GM23338 (cell line): Measurements from ENCODE around the gene COPA. TPM values are rescaled to one million over a fixed set of nuclear protein-coding genes. Genes with fewer than 3 reads are reported as not detected.

Source experiments
- ATAC-seq: fragments of 200-7000 bp; cut with Tn5 transposase; 3 replicates; pipeline ENCODE4 v1.9.1; 2020
- DNase-seq: peaks from one replicate; pipeline ENCODE4 v3.0.0-alpha.2; 2015; ENCODE audit warnings: low spot score
- H2AFZ ChIP-seq: fragments of 200-600 bp; sonication (generic); 2 replicates; pipeline ENCODE4 v1.8.0; 2016; ENCODE audit warnings: antibody characterized with exemption, mild to moderate bottlenecking, moderate library complexity
- H3F3A ChIP-seq: fragments of 200-600 bp; sonication (generic); replicated peaks from 2 replicates; pipeline ENCODE4 v1.8.0; 2017; ENCODE audit warnings: antibody characterized with exemption, mixed run types, low read depth
- H3K27ac ChIP-seq: fragments of 200-600 bp; sonication (generic); 2 replicates; pipeline ENCODE4 v1.6.1; 2016; ENCODE audit warnings: low read depth
- H3K27me3 ChIP-seq: fragments of 200-600 bp; sonication (generic); 2 replicates; pipeline ENCODE4 v1.8.0; 2016; ENCODE audit warnings: mild to moderate bottlenecking, mixed run types, moderate library complexity; ENCODE audit not compliant: insufficient read depth
- H3K36me3 ChIP-seq: fragments of 200-600 bp; sonication (generic); 2 replicates; pipeline ENCODE4 v1.8.0; 2016; ENCODE audit warnings: mild to moderate bottlenecking; ENCODE audit not compliant: insufficient read depth
- H3K4me1 ChIP-seq: fragments of 200-600 bp; sonication (generic); 2 replicates; pipeline ENCODE4 v1.8.0; 2016; ENCODE audit warnings: mild to moderate bottlenecking, moderate library complexity; ENCODE audit not compliant: insufficient read depth
- H3K4me2 ChIP-seq: fragments of 200-600 bp; sonication (generic); 2 replicates; pipeline ENCODE4 v1.7.1; 2017; ENCODE audit warnings: mixed run types
- H3K4me3 ChIP-seq: fragments of 200-600 bp; sonication (generic); 2 replicates; pipeline ENCODE4 v1.6.1; 2016; ENCODE audit warnings: mixed run types
- H3K79me2 ChIP-seq: fragments of 200-600 bp; sonication (generic); replicated peaks from 2 replicates; pipeline ENCODE4 v1.8.0; 2017; ENCODE audit warnings: mild to moderate bottlenecking; ENCODE audit not compliant: insufficient read depth
- H3K9me2 ChIP-seq: fragments of 200-600 bp; sonication (generic); 2 replicates; pipeline ENCODE4 v1.8.0; 2017; ENCODE audit not compliant: insufficient read depth
- H4K20me1 ChIP-seq: fragments of 200-600 bp; sonication (generic); replicated peaks from 2 replicates; pipeline ENCODE4 v1.8.0; 2017; ENCODE audit warnings: mild to moderate bottlenecking; ENCODE audit not compliant: insufficient read depth
- H3K27ac Mint-ChIP-seq: 2 replicates; pipeline ENCODE4 v1.8.0; 2020; ENCODE audit warnings: inconsistent platforms, mild to moderate bottlenecking, moderate library complexity, mixed read lengths
- H3K27me3 Mint-ChIP-seq: 3 replicates; pipeline ENCODE4 v1.8.0; 2022; ENCODE audit warnings: low read depth, mild to moderate bottlenecking, moderate library complexity, mixed read lengths, inconsistent platforms; ENCODE audit not compliant: insufficient read depth, poor library complexity
- H3K36me3 Mint-ChIP-seq: 3 replicates; pipeline ENCODE4 v1.8.0; 2021; ENCODE audit warnings: low read depth, mild to moderate bottlenecking, inconsistent platforms, moderate library complexity, mixed read lengths
- H3K4me1 Mint-ChIP-seq: 3 replicates; pipeline ENCODE4 v1.8.0; 2020; ENCODE audit warnings: mild to moderate bottlenecking, inconsistent platforms, mixed read lengths
- H3K4me3 Mint-ChIP-seq: 3 replicates; pipeline ENCODE4 v1.8.0; 2021; ENCODE audit warnings: moderate library complexity, mild to moderate bottlenecking, inconsistent platforms, mixed read lengths
- H3K9me3 Mint-ChIP-seq: 3 replicates; pipeline ENCODE4 v1.8.0; 2020; ENCODE audit warnings: moderate library complexity, mild to moderate bottlenecking, inconsistent platforms, mixed read lengths
- ETS1 ChIP-seq: IDR thresholded peaks from 2 replicates; pipeline ENCODE4 v1.6.1; 2016; ENCODE audit warnings: antibody characterized with exemption
- EZH2 ChIP-seq: fragments of 200-600 bp; sonication (generic); IDR thresholded peaks from one replicate; pipeline ENCODE4 v1.8.0; 2017; ENCODE audit warnings: antibody characterized with exemption, mild to moderate bottlenecking, low read depth; ENCODE audit not compliant: unreplicated experiment
- JUNB ChIP-seq: IDR thresholded peaks from one replicate; pipeline ENCODE4 v1.6.1; 2016; ENCODE audit warnings: antibody characterized with exemption; ENCODE audit not compliant: unreplicated experiment
- NANOG ChIP-seq: IDR thresholded peaks from 2 replicates; pipeline ENCODE4 v1.6.1; 2016; ENCODE audit warnings: antibody characterized with exemption, borderline replicate concordance
- STAT1 ChIP-seq: IDR thresholded peaks from one replicate; pipeline ENCODE4 v1.6.1; 2016; ENCODE audit warnings: antibody characterized with exemption; ENCODE audit not compliant: unreplicated experiment
- ZNF331 ChIP-seq: fragments of 250-450 bp; sonication (Bioruptor Pico); IDR thresholded peaks from 2 replicates; pipeline ENCODE4 v1.5.0; 2020; ENCODE audit warnings: low read depth, mild to moderate bottlenecking, moderate library complexity
- ZNF462 ChIP-seq: fragments of 250-450 bp; sonication (Bioruptor Pico); IDR thresholded peaks from 2 replicates; pipeline ENCODE4 v1.5.0; 2020; ENCODE audit warnings: mild to moderate bottlenecking, moderate library complexity
- polyA plus RNA-seq: library from polyadenylated mRNA; unstranded; fragments of >200 nt; fragmentation: Nextera tagmentation; extraction: Ambion mirVana; gene quantifications from 2 replicates; pipeline ENCODE4 v1.2.1, GENCODE V29; 2016
- total RNA-seq: library from RNA; depleted of rRNA; stranded (reverse); fragments of >200 nt; shearing (Covaris generic); gene quantifications from 2 replicates; pipeline ENCODE4 v1.2.3, GENCODE V29; 2014

The COPA gene
- total and polyA plus RNA-seq, 2 experiments from 2014 or later, result 58.2 to 87.1 TPM

- H3K36me3 ChIP-seq, result peaks cover 43% of the 10 kb centered on the region
- H2AFZ ChIP-seq, result no peak overlapping the region
- H3K9me3 Mint-ChIP-seq, result no peaks in the 10 kb centered on the region
- H3K27ac ChIP-seq, result no peak overlapping the region
- no peak for DNase-seq
- no peak overlapping the region for H3K4me2 ChIP-seq
- H3K9me2 ChIP-seq, result no peaks in the 10 kb centered on the region
- peaks cover 4% of the 10 kb centered on the region for H4K20me1 ChIP-seq
- no peak overlapping the region for H3K4me3 ChIP-seq
- no peaks in the 10 kb centered on the region for H3K79me2 ChIP-seq
- peaks cover 19% of the 10 kb centered on the region for H3F3A ChIP-seq
- H3K27me3 ChIP-seq, result no peaks in the 10 kb centered on the region
- no peak overlapping the region for H3K27ac Mint-ChIP-seq
- no peak for ATAC-seq
- no peak overlapping the region for H3K4me3 Mint-ChIP-seq
- no peaks in the 10 kb centered on the region for H3K4me1 Mint-ChIP-seq
- no peaks in the 10 kb centered on the region for H3K4me1 ChIP-seq
- TF ChIP-seq EZH2 (no peak), ETS1 (no peak), JUNB (no peak), ZNF331 (CRISPR knock-in tag) (no peak), STAT1 (no peak), ZNF462 (no peak), NANOG (no peak)
- peaks cover 2% of the 10 kb centered on the region for H3K27me3 Mint-ChIP-seq
- H3K36me3 Mint-ChIP-seq, result peaks cover 82% of the 10 kb centered on the region
Measured at GRCh38 chr1:160296036-160296435, 47.0 kb downstream of the COPA start.
